HG02943 (cell line): ENCODE measurements around the gene LHPP.

ENCODE experiments used
- ATAC-seq: cut with Tn5 transposase; IDR thresholded peaks from one replicate; pipeline ENCODE4 v1.9.1; 2021; ENCODE audit warnings: mild to moderate bottlenecking, low read depth, moderate library complexity; ENCODE audit not compliant: unreplicated experiment

Gene LHPP

DNA sequence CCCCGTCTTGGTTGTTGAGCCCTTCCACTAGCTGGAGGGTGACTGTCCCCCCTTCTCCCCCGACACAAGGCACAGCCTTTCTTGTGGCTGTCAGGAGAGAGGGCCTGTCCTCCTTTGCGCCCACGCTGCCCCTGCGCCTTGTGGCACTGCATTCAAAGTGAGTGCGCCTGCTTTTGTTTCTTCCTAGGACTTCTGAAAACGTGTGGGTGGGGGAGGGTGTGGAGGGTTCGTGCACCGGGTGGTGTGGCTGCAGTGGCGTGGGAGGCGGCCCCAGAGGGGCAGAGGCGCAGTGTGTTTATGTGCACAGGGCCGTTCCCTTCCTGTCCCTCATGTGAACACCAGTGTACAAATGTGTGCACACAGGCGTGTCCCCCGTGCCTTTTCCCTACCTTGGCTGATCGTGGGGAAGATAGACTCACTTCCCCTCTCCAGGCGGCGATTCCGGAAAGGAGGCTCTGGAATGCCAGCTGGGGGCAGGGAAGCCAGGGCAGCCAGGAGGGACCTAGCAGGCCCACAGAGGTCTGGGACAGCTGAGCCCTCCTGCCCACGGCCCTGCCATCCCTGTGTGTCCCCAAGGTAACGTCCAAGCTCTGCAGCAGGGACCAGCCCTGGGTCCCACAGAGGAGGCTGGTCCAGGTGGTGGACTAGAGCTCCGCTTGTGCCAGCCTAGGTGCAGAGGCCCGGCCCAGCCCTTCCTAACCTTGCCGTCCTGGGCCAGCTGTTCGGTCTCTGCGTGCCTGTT is 88.8 kb downstream of the LHPP start:
- ATAC-seq: no peak

DNA sequence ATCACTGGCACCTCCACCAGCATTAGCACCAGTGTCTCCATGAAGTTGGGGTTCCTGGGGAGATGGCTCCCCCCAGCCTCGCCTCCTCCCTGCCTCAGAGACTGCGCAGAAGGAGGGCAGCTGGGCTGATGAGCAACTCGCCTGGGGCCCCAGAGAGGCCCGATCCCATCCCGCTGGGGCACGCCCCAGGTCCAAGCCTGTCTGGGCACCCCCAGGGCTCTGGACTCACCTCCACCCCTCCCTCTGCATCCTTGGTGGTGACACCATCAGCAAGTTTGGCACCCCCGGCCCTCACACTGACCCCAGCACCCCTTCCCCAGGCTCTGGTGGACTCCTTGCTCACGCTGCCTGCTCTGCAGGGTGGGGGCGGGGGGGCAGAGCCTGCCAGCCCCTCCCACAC is 89.5 kb downstream of the LHPP start:
- no peak for ATAC-seq

DNA sequence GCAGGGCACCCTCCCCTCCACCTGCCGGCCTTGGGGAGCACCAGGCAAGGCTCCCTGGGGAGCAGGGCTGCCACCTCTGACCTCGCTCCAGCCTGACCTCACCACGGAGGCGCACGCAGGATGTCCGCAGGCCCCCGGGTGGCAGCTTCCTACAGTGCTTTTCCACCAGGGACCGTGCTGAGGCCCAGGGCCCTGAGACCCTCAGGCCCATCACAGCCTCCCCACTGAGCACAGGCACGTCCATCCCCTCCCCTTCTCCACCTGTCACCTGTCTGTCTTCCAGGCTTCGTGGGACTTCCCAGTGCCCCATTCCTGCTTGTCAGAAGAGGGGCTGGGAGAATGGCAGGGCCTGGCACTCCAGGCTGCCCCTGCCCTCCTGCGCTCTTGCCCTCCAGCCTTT is 90.1 kb downstream of the LHPP start:
- ATAC-seq: no peak

DNA sequence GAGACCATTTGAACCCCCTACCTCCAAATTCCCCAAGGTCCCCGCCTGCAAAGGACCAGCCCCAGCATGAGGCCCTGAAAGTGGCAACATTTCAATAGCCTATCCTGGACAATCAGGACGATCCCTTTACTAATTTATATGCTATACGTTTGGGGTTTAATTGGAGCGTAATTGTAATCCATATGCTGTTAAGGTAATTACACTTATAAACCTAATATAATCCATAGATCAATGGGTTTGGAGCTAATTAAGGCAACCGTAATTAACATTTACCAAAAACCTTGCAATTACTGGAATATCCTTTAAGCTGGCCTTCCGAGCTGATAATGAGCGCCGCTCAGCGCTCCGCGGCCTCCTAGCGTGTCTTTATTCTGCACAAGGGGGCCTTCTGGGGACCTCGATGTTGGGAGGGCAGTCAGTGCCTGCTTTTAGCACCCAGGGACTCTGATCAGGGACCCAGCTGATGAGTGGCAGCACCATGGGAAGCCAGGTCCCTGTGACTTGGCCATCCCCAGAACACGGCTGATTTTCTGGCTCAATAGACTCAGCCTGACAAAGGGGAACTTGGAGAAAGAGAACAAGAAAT is 91.2 kb downstream of the LHPP start:
- no peak for ATAC-seq

DNA sequence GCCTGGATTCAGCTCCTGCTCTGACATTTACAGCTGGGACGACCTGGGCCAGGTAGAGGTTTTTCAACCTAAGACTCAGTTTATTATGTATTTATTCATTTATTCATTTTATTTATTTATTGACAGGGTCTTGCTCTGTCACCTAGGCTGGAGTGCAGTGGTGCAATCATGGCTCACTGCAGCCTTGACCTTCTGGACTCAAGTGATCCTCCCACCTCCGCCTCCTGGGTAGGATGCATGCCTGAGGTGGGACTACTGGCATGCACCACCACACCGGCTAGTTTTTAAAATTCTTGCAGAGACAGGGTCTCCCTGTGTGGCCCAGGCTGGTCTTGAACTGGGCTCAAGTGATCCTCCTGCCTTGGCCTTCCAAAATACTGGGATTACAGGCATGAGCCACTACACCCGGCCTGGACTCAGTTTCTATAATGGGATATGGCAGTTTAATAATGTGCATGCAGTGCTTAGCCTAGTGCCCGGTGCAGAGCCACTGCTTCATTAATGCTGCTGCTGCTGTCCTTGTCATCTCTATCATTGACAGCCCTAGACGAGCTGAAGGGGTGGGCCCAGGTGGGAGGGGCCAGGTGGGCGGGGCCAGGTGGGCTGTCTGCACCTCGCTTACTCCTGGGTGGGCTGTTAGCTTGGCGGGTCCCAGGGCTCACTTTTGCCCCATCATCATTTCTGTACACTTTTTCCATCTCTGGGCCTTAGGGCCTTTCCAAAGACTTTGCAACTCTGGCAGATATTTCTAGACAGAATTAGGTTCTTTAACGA is 92.6 kb downstream of the LHPP start:
- ATAC-seq: no peak

DNA sequence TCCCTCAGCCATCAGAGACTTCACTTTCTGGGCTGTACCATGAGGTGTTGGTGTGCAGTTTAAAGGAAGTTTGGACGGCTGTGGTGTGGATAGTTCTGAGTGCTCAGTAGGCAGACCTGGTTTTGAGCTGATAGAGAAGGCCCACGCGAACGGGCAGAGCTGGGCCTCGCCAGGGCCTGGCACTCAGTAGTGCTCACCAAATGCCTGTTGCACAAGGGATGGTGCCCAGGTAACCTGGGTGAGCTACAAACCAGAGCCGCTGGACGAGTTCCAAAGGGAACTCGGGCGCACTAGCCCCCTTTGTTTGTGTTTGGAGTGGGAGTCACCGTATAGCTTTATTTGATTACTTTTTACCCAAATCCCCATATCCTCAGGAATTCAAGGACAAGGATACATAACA is 95.5 kb downstream of the LHPP start:
- no peak for ATAC-seq

DNA sequence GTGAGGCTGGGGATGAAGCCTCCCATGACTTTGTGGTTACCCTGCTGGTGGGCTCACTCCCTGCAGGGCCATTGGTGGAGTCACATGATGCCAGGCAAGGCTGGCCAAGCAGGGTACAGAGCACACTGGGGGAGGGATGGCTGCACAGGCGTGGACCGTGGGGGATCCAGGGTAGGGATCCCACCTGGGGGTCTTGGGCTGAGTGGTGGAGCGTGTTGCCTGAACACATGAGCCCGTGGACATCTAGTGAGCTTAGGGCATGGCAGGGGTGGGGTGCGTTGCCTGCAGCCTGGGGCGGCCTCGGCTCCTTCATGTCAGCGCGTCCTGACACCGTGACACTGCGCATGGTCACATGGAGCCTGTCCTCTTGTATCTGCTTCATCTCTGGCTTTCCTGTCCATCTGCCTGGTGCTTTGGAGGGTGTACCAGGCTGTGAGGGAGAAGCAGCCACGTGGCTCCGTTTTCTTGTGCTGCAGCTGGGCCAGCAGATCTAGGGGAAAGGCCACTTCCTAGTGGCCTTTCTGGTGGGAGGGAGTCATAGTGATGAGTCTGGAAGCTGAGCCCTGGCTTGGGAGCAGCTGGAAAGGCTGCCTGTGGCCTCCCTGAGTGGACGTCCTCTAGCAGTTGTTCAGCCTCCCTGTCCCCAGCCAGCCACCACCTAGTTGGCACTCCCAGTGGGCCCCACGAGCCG is 96.2 kb downstream of the LHPP start:
- ATAC-seq: no peak

DNA sequence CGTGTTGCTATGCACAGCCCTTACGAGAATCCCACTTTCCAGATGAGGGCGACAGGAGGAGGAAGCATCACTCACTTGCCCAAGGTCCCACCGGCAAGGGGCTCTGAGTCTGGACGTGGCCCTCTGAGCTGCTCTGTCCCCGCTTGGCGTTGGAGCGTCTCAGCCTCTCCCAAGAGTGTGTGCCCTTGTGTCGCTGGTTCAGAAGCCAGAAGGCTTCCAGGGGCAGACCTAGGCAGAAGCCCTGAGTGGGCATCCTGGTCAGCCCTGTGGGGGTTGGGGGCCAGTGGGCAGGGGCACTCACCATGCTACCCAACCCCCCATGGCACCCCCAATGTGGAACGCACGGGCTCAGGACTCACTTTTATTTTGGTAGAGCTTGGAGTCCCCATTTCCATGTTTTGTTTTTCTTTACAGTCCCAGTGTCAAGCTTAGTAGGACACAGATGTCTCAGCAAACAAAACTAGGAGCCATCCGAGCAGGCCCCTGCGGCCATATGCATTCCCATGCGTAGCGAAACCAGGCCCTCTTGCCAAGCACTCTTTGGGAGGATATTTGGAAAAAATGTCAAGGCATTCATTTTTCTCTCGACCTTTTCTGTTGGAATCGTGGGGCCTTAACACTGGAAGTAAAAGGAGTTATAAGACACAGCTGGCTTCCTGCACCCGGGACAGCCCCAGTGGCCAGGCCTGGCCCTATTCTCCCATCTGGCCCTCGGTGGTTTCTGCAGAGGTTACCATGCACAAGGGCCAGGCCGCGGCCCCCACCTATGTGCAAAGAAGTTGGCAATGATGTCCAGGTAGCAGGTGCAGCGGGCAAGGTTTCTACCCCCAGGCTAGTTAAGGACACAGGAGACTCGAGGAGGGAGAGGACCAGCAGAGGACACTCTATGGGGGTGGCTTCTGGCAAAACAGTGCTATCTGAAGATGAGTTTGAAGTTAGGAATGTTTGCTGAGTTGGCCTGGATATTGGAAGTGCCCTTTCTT is 97.0 kb downstream of the LHPP start:
- no peak for ATAC-seq

DNA sequence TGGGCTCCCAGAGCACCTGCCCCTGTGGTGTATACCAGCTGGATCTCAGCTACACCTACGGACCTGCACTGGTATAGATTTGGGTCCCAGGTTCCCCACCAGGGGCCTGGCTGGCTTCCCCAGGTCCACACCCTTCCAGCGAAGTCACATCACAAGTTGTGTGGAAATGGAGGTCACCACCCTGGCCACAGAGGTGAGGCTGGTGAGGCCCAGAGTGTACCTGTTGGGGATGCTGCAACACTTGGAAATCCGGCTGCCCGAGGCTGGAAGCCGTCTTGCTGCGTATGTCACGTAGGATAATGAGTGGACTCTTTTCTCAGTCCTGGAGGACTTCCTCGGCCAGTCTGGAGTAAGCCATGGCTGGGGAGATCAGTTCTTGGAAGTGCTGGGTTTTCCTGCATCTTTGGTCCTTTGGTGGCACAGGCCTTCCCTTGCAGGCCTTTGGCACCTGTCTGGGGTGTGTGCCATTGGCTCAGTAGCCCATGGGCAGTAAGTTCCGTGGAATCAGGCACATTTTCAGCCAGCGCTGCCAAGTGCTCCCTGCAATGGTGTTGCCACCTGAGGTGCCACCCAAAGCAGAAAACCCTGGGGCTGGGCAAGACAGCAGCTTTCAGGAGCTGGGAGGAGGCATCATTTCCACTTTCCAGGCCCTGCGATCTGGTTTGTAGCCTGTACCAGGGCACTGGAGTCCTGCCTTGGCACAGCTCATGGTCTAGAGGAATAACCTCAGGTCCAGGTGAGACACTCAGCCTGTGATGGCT is 97.9 kb downstream of the LHPP start:
- ATAC-seq: no peak

DNA sequence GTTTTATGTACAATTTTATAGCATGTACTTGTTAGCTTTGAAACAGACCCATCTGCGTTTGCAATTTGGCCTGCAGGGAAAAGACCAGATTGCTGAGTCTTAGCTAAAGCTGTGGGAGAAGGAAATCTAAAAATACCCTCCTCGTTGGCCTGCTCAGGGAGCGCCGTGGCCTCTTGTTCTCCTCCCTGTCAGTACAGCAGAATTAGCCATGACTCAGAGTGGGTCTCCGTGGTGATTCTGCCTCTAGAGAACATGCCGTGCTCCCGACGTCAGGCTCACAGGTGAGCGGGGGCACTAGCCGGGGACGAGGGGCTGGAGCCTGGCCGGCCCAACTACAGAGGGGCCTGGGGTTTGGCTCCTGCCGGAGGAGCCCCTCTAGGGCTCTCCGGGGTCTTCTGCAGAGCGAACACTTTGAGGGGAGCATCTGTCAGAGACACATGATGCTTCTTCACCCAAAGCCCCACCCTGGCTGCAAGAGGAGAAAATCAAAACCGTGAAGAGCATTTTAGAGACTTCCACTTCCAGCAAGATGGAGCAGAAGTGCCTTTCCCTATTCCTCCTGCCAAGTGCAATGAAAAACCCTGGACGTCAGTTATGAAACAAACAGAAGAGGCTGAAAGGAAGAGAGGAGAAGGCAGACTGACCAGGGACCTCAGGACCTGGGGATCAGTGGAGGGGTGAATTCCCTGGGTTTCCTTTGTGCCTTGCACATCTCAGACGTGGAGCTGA is 98.9 kb downstream of the LHPP start:
- no peak for ATAC-seq

DNA sequence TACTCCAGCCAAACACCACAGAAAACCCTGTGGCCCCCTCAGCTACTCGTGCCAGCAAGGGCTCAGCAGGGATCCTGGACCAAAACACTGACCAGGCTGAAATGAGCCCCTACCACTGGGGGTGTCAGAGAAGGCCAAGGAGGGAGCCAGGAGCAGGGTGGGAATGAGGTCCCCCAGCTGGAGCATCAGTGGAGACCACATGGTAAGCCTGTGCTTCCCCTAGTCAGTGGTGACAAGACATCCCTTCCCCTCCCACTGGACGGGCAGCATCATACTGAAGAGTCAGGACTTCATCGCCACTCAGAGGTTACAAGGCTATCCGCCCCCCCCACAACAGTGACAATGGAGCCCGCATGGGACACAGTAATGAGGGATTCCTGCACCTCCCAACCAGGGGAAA is 99.6 kb downstream of the LHPP start:
- ATAC-seq: no peak

DNA sequence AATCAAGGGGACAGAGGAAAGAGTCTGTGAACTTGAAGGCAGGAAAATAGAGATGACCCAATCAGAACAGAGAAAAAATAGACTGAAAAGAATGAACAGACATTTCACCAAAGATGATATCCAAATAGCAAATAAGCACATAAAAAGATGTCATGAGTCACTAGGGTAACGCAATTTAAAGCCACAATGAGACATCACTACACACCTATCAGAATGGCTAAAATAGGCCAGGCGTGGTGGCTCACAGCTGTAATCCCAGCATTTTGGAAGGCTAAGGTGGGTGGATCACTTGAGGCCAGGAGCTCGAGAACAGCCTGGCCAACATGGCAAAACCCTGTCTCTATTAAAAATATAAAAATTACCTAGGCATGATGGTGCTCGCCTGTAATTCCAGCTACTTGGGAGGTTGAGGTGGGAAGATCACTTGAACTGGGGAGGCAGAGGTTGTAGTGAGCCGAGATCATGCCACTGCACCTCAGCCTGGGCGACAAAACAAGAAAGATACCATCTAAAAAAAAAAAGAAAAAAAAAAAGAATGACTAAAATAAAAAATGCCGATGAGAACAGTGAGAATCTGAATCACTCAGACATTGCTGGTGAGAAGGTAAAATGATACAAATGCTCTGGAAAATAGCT is 100.9 kb downstream of the LHPP start:
- ATAC-seq: no peak

DNA sequence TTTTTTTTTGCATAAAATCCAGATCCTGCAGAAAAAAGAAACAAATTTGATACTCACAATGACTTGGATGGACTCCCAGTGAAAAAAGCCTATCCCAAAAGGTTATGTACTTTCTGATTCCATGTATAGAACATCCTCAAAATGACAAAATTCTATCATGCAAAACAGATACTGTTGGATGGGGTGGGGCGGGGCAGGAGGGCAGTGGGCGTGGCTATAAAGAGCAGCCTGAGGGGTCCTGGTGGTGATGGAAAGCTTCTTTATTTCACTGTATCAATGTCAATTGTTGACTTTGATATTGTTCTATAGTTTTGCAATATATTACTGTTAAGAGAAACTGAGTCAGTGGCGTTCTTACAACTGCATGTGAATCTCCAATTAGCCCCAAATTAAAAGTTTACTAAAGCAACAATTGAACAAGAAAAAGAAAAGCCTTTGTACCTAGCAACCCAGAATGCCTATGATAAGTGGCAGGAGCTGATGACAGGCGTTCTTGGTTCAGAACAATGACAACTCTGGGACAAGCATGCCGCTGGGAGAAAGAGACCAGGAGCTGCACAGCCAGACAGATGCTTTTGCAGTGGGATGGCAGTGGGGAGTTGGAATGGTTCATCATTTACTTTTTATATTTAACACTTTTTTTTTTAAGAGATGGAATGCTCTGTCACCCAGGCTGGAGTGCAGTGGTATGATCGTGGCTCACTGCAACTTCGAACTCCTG is 101.9 kb downstream of the LHPP start:
- ATAC-seq: no peak

DNA sequence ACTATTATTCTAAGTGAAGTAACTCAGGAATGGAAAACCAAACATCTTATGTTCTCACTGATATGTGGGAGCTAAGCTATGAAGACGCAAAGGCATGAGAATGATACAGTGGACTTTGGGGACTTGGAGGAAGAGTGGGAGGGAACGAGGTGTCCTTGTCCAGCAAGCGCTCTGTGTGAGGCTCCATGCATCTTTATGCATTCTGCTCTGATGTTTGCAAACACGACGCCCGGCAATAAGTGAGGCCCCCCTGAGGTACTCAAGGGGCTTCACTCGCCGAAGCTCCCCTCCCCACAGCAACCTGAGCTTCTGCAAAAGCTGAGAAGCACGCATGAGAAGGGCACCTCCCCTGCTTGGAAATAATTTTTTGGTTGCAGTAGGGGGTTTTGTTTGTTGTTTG is 103.3 kb downstream of the LHPP start:
- ATAC-seq: no peak

DNA sequence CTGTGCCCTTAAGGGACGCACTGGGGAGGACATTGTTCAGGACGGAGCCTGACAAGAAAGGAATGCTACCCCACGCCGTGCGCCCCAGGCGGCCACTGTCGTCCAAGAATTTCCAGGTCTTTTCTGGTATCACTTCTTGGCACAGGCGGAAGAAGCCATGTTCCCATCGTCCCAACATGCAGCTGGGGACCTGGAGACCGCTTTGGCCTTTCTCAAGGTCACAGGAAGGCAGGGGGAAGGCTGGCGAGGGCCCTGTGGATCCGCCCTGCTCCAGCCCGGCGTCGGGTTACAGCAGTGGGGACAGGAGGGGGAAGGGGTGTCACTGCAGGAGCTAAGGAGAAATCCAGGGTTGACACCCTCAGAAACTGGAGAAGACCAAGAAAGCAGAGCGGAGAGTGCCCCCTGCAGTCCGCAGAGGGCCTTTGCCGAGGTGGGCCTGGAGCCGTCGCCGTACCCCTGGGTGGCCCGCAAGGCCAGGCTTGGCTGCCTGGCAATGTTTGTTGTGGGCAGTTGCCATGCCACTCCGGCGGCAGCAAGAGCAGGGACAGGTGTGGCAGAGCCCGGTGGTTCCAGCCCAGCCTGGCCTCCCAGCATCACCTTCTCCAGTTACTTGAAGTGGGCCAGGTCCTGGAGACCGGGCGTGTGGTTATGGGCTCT is 104.1 kb downstream of the LHPP start:
- no peak for ATAC-seq

DNA sequence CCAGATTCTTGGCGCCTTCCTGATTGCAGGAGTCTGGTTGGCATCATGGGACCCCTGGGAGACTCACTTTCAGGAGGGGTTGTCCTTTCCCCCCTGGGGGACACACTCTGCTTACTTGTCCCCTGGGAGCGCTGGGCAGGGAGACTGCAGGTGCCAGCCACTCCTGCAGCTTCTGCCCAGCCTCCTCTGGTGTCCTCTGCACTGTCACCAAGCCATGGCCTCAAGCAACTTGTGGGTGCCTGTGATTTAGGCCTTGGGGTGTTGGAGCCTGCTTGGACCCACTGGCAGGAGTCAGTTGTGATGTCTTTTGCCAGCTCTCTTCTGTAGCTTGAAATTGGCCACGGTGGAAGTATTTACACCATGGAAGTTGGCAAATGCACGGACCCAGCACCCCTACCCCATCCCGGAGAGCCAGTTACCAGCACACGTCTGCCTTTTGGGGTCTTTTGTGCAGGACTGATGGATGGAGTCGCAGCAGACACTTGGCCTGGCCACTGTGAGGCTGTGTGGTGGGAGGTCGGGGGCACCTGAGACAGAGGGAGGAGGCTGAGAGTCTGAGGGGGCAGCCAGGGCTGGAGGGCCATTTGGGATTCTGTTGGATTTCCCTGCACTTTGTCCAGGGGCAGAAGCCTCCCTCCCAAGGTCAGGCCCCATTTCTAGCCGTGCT is 104.7 kb downstream of the LHPP start:
- ATAC-seq: no peak
